GM13977 (cell line): ENCODE results near the gene EPHX1.

Experiments used
- DNase-seq: peaks from one replicate; pipeline ENCODE4 v3.0.0; 2012; ENCODE audit warnings: low spot score
- in situ Hi-C: fragments of 300-500 bp; cut with MboI; formaldehyde crosslinking; loops from one replicate; pipeline ENCODE4 v1.12.0; 2022; ENCODE audit warnings: low sequenced_read_pairs, low pct_unique_long_range_greater_than_20kb, mixed read lengths, inconsistent platforms; ENCODE audit not compliant: unreplicated experiment
- TF ChIP-seq, protein P1 (sequence below): IDR thresholded peaks from 2 replicates; pipeline ENCODE4 v1.5.1; 2012; ENCODE audit warnings: mild to moderate bottlenecking, control low read depth; ENCODE audit not compliant: insufficient read depth; ENCODE audit errors: extremely low read depth, missing control alignments

EPHX1 gene

GRCh38 chr1:225853441-225853840 is 43.5 kb downstream of the EPHX1 start:
- TF ChIP-seq, protein P1, sequence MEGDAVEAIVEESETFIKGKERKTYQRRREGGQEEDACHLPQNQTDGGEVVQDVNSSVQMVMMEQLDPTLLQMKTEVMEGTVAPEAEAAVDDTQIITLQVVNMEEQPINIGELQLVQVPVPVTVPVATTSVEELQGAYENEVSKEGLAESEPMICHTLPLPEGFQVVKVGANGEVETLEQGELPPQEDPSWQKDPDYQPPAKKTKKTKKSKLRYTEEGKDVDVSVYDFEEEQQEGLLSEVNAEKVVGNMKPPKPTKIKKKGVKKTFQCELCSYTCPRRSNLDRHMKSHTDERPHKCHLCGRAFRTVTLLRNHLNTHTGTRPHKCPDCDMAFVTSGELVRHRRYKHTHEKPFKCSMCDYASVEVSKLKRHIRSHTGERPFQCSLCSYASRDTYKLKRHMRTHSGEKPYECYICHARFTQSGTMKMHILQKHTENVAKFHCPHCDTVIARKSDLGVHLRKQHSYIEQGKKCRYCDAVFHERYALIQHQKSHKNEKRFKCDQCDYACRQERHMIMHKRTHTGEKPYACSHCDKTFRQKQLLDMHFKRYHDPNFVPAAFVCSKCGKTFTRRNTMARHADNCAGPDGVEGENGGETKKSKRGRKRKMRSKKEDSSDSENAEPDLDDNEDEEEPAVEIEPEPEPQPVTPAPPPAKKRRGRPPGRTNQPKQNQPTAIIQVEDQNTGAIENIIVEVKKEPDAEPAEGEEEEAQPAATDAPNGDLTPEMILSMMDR, result no peak
- in situ Hi-C loops, result no loop called here
- no peak for DNase-seq

- in situ Hi-C loops, result no loop called here
- TF ChIP-seq, protein P1, result no peak
These were observed 45.8 kb downstream of the EPHX1 start for GRCh38 chr1:225855503-225856300.

GRCh38 chr1:225857256-225857655 is 47.3 kb downstream of the EPHX1 start:
- in situ Hi-C loops, result no loop called here
- no peak for DNase-seq

More at GRCh38 chr1:225855503-225856300, 45.8 kb downstream of the EPHX1 start:
- no peak for DNase-seq

GRCh38 chr1:225859151-225859550 is 49.2 kb downstream of the EPHX1 start:
- TF ChIP-seq, protein P1, result no peak
- in situ Hi-C loops, result no loop called here
- DNase-seq, result no peak

More at GRCh38 chr1:225857256-225857655, 47.3 kb downstream of the EPHX1 start:
- TF ChIP-seq, protein P1, result no peak

- TF ChIP-seq, protein P1, result no peak
- no peak for DNase-seq
- in situ Hi-C loops, result no loop called here
These were observed 50.2 kb downstream of the EPHX1 start for GRCh38 chr1:225860107-225860506.

DNA sequence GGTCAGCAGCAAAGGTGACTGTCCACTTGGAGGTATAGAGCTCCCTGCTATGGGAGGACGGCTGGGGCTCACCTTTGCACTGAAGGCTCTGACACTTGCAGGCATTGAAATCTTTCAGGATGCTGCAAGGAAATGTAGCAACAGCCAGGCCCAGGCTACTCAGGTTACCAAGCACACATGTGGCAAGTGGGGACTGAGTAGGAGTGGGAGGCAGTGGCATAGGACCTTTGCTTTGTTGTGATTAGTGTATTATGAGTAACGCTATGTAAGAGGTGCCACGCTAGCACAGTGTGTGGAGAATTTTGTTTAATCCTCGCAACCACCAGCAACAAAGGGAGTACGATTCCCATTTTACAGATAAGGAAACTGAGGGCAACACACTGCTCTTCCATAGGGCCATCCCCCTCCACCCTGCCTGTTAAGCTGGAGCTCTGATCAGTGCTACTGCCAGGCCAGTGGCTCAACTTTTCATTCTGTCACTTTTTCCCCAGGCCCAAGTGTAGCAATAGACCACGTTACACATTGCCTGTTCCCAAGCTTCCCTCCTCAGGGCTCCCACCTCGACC is 51.0 kb downstream of the EPHX1 start:
- TF ChIP-seq, protein P1, result no peak
- in situ Hi-C loops, result no loop called here
- no peak for DNase-seq
